ENCODE data around the gene GRM7.

- TF ChIP-seq EZH2 (IDR thresholded peaks at IDR 0.05; ENCODE audit: borderline replicate concordance, insufficient read depth, low read depth, low read length, poor library complexity, severe bottlenecking) (no peak), CTCF (IDR thresholded peaks at IDR 0.05) (no peak)
Observed at GRCh38 chr3:7630351-7630911, 769.5 kb downstream of the GRM7 start.
